Karpas-422 (cell line): ENCODE results near the gene KRTAP12-4. TPM values are rescaled to one million over a fixed set of nuclear protein-coding genes. Genes with fewer than 3 reads are reported as not detected.

Source experiments
- DNase-seq: peaks from one replicate; pipeline ENCODE4 v3.0.0-alpha.2; 2015
- H2AFZ ChIP-seq: fragments of 200-600 bp; sonication (generic); 2 replicates; pipeline ENCODE4 v1.6.1; 2014; ENCODE audit warnings: antibody characterized with exemption, low read length, mixed read lengths
- H3K27ac ChIP-seq: fragments of 200-600 bp; sonication (generic); 2 replicates; pipeline ENCODE4 v1.5.1; 2014; ENCODE audit warnings: mild to moderate bottlenecking, low read length, moderate library complexity
- H3K27me3 ChIP-seq: fragments of 200-600 bp; sonication (generic); 2 replicates; pipeline ENCODE4 v1.6.1; 2014; ENCODE audit warnings: low read length, mixed read lengths
- H3K36me3 ChIP-seq: fragments of 200-600 bp; sonication (generic); 2 replicates; pipeline ENCODE4 v1.6.1; 2014; ENCODE audit warnings: low read length, mixed read lengths; ENCODE audit not compliant: insufficient read depth
- H3K4me1 ChIP-seq: fragments of 200-600 bp; sonication (generic); 2 replicates; pipeline ENCODE4 v1.6.1; 2014; ENCODE audit warnings: mild to moderate bottlenecking, low read length, mixed read lengths
- H3K4me2 ChIP-seq: fragments of 200-600 bp; sonication (generic); 2 replicates; pipeline ENCODE4 v1.6.1; 2014; ENCODE audit warnings: low read length, low read depth, mild to moderate bottlenecking; ENCODE audit not compliant: poor library complexity, severe bottlenecking
- H3K4me3 ChIP-seq: fragments of 200-600 bp; sonication (generic); 2 replicates; pipeline ENCODE4 v1.5.1; 2014; ENCODE audit warnings: mild to moderate bottlenecking, antibody characterized with exemption, low read length, mixed read lengths
- H3K79me2 ChIP-seq: fragments of 200-600 bp; sonication (generic); 2 replicates; pipeline ENCODE4 v1.6.1; 2014; ENCODE audit warnings: mild to moderate bottlenecking, low read length, mixed read lengths
- H3K9ac ChIP-seq: fragments of 200-600 bp; sonication (generic); 2 replicates; pipeline ENCODE4 v1.6.0; 2014; ENCODE audit warnings: low read length
- H3K9me2 ChIP-seq: fragments of 200-600 bp; sonication (generic), shearing (Covaris generic); replicated peaks from 2 replicates; pipeline ENCODE4 v1.6.0; 2014; ENCODE audit warnings: mild to moderate bottlenecking, low read length, moderate library complexity; ENCODE audit not compliant: insufficient read depth
- H3K9me3 ChIP-seq: fragments of 300-700, 200-600 bp; sonication (generic); 2 replicates; pipeline ENCODE4 v1.6.1; 2014; ENCODE audit warnings: low read length, mixed read lengths
- H4K20me1 ChIP-seq: fragments of 200-600 bp; sonication (generic); 2 replicates; pipeline ENCODE4 v1.6.1; 2014; ENCODE audit warnings: mild to moderate bottlenecking, antibody characterized with exemption, low read length, low read depth; ENCODE audit not compliant: insufficient read depth
- total RNA-seq: library from RNA; depleted of rRNA; stranded (reverse); fragments of >200 nt; shearing (Covaris generic); gene quantifications from 2 replicates; pipeline ENCODE4 v1.2.3, GENCODE V29; 2014; ENCODE audit warnings: low replicate concordance

The KRTAP12-4 gene
- total RNA-seq, 1 experiment from 2014 or later, result not detected

GRCh38 chr21:44653656-44654575 is 543 bp downstream of the KRTAP12-4 start:
- Histone ChIP-seq H3K27me3 (no peaks in the 10 kb centered on the region), H4K20me1 (no peaks in the 10 kb centered on the region), H3K4me1 (no peaks in the 10 kb centered on the region), H3K9me2 (no peaks in the 10 kb centered on the region), H3K79me2 (no peaks in the 10 kb centered on the region), H3K27ac (no peak overlapping the region), H3K4me2 (no peak overlapping the region), H3K36me3 (no peaks in the 10 kb centered on the region), H2AFZ (no peak overlapping the region), H3K4me3 (no peak overlapping the region), H3K9me3 (no peaks in the 10 kb centered on the region), H3K9ac (no peak overlapping the region)
- no peak for DNase-seq

- no peaks in the 10 kb centered on the region for H3K4me1 ChIP-seq
These were observed 1.3 kb downstream of the KRTAP12-4 start for GRCh38 chr21:44653123-44653522.

GRCh38 chr21:44650973-44651675 is 3.3 kb downstream of the KRTAP12-4 start:
- Histone ChIP-seq H3K27ac (no peak overlapping the region), H3K4me3 (no peak overlapping the region), H2AFZ (no peak overlapping the region), H3K4me1 (no peaks in the 10 kb centered on the region), H4K20me1 (no peaks in the 10 kb centered on the region), H3K9me3 (no peaks in the 10 kb centered on the region), H3K27me3 (no peaks in the 10 kb centered on the region), H3K79me2 (no peaks in the 10 kb centered on the region), H3K9me2 (no peaks in the 10 kb centered on the region), H3K4me2 (no peak overlapping the region), H3K36me3 (no peaks in the 10 kb centered on the region), H3K9ac (no peak overlapping the region)
- no peak for DNase-seq

More at GRCh38 chr21:44653123-44653522, 1.3 kb downstream of the KRTAP12-4 start:
- Histone ChIP-seq H3K4me2 (no peak overlapping the region), H2AFZ (no peak overlapping the region), H3K9ac (no peak overlapping the region), H3K36me3 (no peaks in the 10 kb centered on the region), H3K4me3 (no peak overlapping the region), H3K27ac (no peak overlapping the region), H3K79me2 (no peaks in the 10 kb centered on the region), H3K9me2 (no peaks in the 10 kb centered on the region), H4K20me1 (no peaks in the 10 kb centered on the region), H3K9me3 (no peaks in the 10 kb centered on the region), H3K27me3 (no peaks in the 10 kb centered on the region)
- no peak for DNase-seq

- no peaks in the 10 kb centered on the region for H3K4me1 ChIP-seq
- no peak overlapping the region for H3K27ac ChIP-seq
- no peak overlapping the region for H3K4me2 ChIP-seq
These were observed 4.0 kb downstream of the KRTAP12-4 start for GRCh38 chr21:44650265-44650972.

GRCh38 chr21:44649521-44650100 is 4.8 kb downstream of the KRTAP12-4 start:
- Histone ChIP-seq H3K79me2 (no peaks in the 10 kb centered on the region), H3K4me2 (no peak overlapping the region), H2AFZ (no peak overlapping the region), H3K9ac (no peak overlapping the region), H3K4me1 (no peaks in the 10 kb centered on the region), H3K9me3 (peaks cover 5% of the 10 kb centered on the region; the same call in 1 of the 2 replicates), H3K36me3 (no peaks in the 10 kb centered on the region), H3K4me3 (no peak overlapping the region), H3K27ac (no peak overlapping the region), H3K27me3 (no peaks in the 10 kb centered on the region), H3K9me2 (no peaks in the 10 kb centered on the region), H4K20me1 (no peaks in the 10 kb centered on the region)
- DNase-seq, result no peak

More at GRCh38 chr21:44650265-44650972, 4.0 kb downstream of the KRTAP12-4 start:
- no peak overlapping the region for H3K9ac ChIP-seq
- no peaks in the 10 kb centered on the region for H3K36me3 ChIP-seq
- no peak overlapping the region for H2AFZ ChIP-seq
- no peaks in the 10 kb centered on the region for H4K20me1 ChIP-seq
- no peaks in the 10 kb centered on the region for H3K27me3 ChIP-seq
- H3K9me2 ChIP-seq, result no peaks in the 10 kb centered on the region
- no peaks in the 10 kb centered on the region for H3K9me3 ChIP-seq
- H3K4me3 ChIP-seq, result no peak overlapping the region
- no peak for DNase-seq
- H3K79me2 ChIP-seq, result no peaks in the 10 kb centered on the region

- Histone ChIP-seq H3K36me3 (no peaks in the 10 kb centered on the region), H4K20me1 (no peaks in the 10 kb centered on the region), H3K27me3 (no peaks in the 10 kb centered on the region), H3K4me1 (no peaks in the 10 kb centered on the region), H3K4me3 (no peak overlapping the region), H3K27ac (no peak overlapping the region), H3K9ac (no peak overlapping the region), H2AFZ (no peak overlapping the region), H3K79me2 (no peaks in the 10 kb centered on the region), H3K9me2 (no peaks in the 10 kb centered on the region), H3K9me3 (peaks cover 5% of the 10 kb centered on the region; the same call in 1 of the 2 replicates), H3K4me2 (no peak overlapping the region)
- no peak for DNase-seq
These were observed 5.7 kb downstream of the KRTAP12-4 start for GRCh38 chr21:44648557-44649311.

GRCh38 chr21:44647222-44647552 is 7.3 kb downstream of the KRTAP12-4 start:
- Histone ChIP-seq H3K79me2 (no peaks in the 10 kb centered on the region), H3K4me1 (no peaks in the 10 kb centered on the region), H2AFZ (no peak overlapping the region), H3K9ac (no peak overlapping the region), H3K9me2 (no peaks in the 10 kb centered on the region), H3K27me3 (no peaks in the 10 kb centered on the region), H3K9me3 (peaks cover 5% of the 10 kb centered on the region; the same call in 1 of the 2 replicates), H3K4me2 (no peak overlapping the region), H3K27ac (no peak overlapping the region), H4K20me1 (no peaks in the 10 kb centered on the region), H3K4me3 (no peak overlapping the region), H3K36me3 (no peaks in the 10 kb centered on the region)
- DNase-seq, result no peak
